Skeletal muscle cell (primary cell): Measurements from ENCODE around the gene KCNG4.

Experiments used
- DNase-seq: peaks from one replicate; pipeline ENCODE4 v3.0.0-alpha.2; 2010; ENCODE audit warnings: low read depth
- H3K4me3 ChIP-seq: 2 replicates; pipeline ENCODE4 v1.5.1; 2011; ENCODE audit warnings: low read depth, mild to moderate bottlenecking, control low read depth, low read length, moderate library complexity

Gene KCNG4

DNA sequence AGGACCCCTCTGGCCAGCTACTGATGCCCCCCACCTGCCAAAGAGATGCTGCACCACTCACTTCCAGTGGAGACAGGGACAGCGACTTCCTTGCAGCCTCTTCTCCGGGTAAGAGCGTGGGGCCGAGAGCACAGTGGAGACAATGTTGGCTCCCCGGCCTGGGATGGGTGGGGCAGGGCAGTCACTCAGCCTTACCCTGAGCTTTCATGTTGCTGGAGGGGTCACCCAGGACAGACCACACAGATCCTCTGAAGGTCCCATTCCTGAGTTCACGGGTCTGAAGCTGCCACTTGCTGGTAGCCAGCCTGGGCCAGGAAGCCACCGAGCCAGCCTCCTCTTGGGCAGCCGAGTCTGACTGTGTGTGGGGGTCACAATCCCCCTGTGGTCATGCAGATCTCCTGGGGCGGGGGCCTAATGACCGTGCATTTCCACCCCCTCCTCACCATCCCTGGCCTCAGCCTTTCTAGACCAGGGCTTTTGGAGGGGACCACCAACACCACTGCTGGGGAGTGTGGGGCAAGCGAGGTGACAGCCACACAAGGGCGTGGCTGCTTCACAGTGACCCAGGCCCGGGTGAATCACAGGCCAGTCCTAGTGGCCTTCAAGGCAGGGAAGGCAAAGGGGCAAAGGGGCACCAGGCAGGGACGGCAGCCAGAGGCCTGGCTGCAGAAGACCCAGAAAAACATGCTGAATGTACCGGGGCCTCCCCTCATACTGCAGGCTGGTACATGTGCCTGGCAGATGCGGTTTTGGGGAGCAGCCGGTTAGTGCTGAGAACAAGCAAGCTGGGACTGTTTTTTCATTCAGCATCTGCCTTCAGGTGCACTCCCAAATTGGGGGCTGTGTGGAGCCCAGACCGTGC lies 63.4 kb downstream of the KCNG4 start:
- H3K4me3 ChIP-seq: no peak overlapping the region
- no peak for DNase-seq

DNA sequence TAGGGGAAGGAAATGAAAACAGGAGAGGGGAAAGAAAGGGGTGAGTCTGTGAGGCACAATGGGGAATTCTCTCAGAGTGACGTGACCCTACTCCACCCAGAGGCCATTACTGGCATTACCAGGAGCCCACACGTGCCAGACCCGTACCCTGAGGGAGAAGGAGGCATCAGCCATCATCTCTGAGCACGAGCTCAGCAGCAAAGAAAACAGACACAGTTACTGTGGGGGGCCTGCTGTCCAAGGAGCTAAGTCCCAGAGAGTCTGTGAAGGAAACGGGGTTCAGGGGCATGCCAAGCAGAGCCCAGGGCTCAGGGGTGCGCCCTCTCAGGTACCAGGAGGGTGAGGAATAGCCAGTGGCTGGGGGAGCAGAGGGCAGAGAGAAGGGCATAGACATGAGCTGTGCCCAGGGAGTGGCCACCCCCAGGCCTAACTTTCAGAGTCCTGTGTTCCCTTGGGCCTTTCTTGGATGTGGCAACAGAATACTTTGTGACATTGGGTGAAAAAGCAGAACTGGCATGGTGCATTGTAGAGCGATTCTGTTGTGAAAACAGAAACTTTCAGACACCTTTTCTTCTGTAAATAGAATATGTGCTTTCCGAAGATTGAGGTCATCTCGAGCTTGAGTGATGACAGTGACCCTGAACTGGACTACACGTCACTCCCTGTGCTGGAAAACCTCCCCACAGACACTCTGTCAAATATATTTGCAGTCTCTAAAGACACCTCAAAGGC lies 64.3 kb downstream of the KCNG4 start:
- no peak for DNase-seq
- H3K4me3 ChIP-seq: no peak overlapping the region

GRCh38 chr16:84174396-84174795 lies 65.4 kb downstream of the KCNG4 start:
- no peak for DNase-seq
- no peak overlapping the region for H3K4me3 ChIP-seq

DNA sequence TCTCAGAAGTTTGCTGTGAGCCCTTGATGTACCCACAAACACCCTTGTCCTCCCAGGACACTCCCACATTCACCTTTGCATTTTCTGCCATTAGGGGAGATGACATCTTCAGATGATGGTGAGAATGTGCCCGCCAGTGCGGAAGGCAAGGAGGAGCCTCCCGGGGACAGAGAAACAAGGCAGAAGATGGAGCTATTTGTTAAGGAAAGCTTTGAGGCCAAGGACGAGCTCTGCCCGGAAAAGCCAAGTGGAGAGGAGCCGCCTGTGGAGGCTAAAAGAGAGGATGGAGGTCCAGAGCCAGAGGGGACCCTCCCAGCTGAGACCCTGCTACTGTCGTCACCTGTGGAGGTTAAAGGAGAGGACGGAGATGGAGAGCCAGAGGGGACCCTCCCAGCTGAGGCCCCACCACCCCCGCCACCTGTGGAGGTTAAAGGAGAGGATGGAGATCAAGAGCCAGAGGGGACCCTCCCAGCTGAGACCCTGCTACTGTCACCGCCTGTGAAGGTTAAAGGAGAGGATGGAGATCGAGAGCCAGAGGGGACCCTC lies 70.0 kb downstream of the KCNG4 start:
- no peak overlapping the region for H3K4me3 ChIP-seq
- DNase-seq: no peak
